Activated CD4-positive, alpha-beta T cell treated with anti-CD3 and anti-CD28 coated beads for 1 hour (primary cell): ENCODE data around the gene NTN1.

Experiments
- DNase-seq: peaks from one replicate; pipeline ENCODE4 v3.0.0-alpha.2; 2020

NTN1 gene

DNA sequence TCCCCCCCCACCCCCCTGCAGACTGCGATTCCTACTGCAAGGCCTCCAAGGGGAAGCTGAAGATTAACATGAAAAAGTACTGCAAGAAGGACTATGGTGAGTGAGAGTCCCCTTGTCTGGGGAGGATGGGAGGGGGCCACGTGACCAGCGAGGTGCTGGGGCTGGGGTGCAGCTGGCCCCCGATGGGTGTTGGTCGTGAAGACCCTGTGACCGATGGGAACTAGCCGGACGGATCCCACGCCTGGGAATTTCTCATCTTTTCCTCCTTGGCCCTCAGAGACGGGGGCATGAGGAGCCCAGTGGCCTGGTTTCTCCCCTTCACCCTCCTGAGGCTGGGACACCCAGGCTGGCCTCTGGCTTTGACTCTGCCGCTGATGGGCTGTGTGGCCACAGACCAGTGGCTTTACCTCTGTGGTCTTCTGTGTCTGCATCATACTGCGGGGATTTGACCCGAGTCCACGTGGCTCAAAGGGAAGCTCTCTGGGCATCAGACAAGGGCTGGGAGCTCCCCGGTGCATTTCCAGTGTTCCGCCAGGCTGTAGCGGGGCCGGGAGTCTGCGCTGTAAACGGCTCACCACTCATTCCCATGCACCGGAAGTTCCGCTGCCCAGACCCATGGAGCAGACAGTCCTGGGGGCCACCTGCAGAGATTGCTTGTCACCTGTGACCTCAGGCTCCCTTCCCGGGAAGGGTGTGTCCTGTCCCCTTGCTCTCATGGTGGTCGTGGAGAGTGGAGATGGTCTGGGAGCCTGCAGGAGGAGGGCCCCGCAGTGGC is 200.0 kb downstream of the NTN1 start:
- DNase-seq = no peak

DNA sequence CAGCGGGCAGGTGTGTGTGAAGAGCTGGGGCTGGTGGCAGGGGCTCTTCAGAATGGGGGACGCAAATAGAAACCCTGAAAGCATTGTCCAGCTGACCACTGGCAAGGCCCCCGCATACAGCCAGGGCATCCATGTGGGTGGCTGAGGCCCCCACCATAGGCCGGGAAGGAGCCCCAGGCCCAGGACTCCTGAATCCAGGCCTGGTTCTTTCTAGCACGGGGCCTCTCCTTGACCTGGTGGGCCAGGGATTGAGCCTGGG is 200.5 kb downstream of the NTN1 start:
- DNase-seq = no peak

DNA sequence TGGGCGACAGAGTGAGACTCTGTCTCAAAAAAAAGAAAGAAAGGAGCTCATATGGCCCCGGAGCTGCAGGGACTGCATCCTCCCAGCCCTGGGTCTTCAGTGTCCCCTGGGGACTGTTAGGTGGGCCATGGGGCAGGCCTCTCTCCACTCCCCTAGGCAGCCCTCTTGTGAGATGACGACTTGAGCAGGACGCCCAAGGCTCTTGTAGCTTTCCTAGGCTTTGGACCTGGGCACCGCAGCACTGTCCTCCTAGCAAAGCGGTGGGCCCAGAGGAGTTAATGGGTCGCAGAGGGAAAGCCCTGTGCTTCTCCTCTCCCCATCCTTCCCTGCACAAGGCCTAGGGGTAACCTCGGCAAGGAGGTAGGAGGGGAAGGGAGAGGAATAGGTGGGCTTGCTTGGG is 202.2 kb downstream of the NTN1 start:
- no peak for DNase-seq

DNA sequence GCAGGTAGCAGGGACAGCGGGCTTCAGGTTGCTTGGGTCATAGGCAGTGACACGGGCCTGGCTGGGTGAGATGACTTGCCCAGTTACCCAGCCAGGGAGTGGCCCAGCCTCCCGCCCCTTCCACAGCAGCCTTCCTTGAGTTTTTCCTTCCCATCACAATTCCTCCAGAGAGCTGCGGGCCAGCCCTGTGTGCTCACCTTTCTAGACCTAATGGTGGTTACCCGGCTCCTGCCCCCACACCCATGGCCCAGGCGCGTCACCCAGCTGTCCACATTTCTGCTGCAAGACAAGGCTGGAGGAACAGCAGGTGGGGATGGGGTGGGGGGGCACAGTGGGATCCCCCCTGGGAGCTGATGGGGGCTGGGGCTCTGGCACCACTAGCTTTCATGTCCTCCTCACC is 203.2 kb downstream of the NTN1 start:
- DNase-seq = no peak

DNA sequence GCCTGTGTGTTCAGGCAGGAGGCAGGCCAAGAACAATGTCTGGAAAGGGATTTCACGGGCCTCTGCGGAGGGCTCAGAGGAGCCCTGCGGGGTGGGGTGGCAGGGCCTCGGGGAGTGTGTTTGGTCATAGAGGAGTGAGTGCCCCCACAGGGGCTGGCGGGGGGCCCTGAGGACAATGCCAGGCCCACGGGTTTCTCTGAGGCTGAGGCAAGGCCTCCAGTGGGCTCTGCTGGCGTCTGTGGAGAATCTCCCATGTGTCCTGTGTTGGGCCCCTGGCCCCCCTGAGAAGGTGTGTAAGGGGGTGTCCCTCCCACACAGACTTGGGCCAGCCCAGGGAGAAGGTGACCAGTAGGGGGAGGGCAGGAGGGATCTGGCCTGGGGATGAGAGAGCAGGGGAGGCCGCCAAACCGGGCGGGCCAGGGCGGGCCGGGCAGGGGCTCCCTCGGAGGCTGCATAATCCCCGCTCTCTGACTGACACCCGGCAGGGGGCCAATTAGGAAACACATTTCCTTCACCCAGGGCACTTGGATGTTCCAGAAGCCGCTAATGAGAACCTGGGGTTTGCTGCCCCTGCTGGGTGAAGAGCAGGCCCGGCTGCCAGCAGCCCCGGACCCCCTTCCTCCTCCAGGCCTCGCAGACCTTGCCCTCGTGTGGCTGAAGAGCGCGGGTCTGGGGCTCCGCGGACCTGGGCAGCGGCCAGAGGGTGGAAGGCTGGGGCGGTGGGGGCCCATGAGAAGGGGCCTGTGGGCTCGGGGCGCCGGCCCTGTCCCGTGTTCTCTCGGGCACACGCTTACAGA is 204.2 kb downstream of the NTN1 start:
- DNase-seq = no peak

DNA sequence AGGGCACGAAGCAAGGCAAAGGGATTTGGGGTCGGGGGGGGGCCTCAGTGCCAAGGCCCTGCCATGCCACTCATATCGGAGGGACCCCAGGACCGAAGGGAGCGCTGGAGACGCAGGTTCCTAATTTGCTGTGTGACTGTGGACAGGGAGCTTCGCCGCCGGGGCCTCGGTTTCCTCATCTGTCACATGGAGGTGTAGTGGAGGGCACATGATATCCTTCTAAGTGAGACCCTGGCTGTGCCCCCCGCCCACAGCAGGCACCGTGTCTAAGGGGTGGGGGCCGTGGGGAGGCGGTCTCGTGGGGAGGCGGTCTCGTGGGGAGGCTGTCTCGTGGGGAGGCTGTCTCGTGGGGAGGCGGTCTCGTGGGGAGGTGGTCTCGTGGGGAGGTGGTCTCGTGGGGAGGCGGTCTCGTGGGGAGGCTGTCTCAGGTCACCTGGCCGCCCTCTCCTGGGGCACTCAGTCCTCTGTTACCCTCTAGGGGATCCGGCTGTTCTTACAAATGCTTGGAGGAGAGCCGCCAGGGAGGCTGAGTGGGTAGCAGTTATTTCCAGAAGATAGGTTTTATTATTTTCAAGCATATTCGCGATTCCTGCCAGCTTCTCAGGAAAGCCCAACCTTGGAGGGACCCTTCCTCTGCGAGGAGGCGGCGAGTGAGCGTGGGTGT is 205.0 kb downstream of the NTN1 start:
- DNase-seq = no peak

DNA sequence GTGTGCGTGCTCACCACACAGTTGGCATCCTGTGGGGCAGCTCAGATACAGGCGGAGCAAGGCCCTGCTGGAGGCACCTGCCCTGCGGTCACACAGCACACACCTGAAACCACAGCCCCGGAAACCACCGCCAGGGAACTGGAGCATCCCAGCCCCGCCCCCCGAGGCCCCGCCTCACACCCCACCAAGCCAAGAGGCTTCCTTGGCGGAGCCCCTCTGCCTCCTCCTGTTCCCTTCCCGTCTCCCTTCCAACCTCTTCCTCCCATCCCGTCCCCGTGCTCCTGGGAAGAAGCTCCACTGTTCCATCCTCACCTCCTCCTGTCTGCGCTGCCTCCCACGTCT is 205.5 kb downstream of the NTN1 start:
- no peak for DNase-seq

DNA sequence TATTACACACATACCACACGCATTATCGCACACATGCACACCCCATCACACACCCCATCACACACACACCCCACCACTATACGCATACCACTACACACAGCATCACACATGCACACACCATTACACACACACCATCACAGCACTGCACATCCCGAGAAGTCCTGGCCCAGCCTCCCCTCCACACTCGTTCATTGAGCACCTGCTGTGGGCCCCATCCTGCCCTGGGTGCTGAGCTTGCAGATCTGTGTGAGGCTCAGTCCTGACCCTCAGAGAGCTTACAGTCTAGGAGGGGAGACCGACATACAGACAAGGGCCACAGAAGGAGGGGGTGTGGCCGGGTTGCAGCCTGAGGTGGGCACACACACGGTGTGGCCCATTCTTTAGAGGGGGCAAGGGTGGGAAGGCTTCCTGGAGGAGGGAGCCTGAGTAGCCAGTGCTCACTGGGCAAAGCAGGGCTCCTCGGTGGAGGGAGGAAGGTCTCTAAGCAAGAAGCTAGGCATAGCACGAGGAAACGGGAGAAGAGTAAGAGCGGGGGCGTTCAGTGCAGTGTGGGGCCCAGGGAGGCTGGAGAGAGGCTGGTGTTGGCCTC is 206.6 kb downstream of the NTN1 start:
- DNase-seq = no peak

DNA sequence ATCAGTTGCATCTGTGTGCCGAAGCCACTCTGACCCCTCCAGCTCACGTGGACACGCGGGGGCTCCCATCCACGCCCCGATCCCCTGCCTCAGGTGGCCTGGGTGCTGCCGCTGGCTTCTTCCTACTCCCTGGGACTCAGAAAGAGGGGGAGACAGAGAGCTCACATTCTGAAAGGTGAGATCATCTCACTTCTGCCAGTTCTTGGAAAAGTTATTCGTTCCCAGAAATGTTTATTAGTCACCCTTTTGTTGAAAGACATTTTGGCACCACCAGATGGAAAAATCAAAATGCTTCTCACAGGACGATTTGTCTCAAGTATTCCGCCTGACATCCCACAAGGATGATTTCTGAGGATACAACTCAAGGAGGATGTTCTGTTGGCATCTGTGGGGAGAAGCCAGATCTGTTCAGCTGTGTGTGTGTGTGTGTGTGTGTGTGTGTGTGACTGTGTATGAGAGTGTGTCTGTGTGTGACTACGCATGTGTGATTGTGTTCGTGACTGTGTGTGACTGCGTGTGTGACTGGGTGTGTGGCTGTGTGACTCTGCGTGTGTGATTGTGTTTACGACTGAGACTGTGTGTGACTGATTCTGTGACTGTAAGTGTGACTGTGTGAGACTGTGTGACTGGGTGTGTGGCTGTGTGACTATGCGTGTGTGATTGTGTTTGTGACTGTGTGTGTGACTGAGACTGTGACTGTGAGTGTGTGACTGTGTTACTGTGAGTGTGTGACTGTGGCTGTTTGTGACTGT is 207.3 kb downstream of the NTN1 start:
- DNase-seq = no peak

DNA sequence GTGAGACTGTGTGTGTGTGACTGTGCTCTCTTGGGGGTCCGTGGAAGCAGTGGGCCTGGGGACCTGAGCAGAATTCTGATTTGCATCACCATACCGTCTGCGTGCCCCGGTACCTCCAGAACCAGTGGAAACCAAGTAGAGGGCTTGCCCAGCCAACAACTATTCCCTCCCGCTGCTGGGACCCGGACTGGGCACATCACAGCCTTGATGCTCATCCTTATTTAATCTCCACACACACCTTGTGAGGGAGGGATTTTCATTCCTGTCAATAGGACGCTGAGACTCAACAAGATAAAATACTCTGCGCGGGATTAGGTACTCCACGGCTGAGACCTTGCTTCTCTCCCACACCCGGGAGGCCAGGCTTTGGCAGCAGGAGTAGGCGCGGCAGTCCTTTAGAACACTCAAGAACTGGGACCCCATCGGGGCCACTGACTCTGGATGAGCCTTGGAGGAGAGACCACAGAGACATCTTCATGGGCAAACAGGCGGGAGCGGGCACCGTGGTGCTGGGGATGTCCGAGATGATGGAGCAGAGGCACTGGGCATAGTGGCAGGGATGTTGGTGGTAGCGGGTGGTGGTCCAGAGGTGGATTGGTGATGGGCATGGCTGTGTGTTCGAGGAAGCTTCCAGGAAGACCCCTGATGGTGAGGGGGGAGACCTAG is 208.0 kb downstream of the NTN1 start:
- DNase-seq = no peak

DNA sequence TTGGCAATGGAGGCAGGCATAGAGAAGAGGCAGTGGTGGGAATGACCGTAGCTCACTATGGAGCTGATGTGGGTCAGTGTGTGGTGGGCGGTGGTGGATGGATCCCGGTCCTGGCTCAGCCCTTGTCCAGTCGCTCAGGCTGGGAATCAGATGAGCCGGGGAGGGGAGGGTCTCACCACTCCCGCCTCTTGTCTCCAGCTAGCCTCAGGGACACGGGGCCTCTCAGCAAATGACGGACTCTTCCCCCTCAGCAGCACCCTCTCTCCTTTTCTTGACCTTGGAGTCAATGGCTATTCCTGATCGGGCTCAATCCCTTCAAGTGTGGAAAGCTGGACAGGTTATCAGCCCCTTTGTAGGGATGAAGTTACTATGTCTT is 208.5 kb downstream of the NTN1 start:
- no peak for DNase-seq

DNA sequence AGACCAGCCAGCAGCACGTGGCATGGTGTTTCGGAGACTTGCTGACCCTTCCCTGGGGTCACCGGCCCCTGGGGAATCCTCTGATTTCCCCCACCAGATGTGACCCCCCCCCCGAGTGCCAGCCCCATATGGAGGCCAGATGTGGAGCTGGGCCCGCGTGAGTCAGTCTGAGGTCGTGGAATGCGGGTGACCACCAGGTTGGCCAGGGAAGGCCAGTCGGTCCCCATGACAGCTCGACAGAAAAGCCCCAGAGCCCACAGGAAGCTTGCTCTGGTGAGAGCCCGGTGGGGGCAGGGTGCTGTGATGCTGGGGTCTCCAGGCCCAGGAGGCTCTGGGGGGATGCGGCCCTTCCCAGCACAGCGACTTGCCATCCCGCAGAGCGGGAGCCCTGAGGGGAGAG is 209.0 kb downstream of the NTN1 start:
- DNase-seq = no peak

DNA sequence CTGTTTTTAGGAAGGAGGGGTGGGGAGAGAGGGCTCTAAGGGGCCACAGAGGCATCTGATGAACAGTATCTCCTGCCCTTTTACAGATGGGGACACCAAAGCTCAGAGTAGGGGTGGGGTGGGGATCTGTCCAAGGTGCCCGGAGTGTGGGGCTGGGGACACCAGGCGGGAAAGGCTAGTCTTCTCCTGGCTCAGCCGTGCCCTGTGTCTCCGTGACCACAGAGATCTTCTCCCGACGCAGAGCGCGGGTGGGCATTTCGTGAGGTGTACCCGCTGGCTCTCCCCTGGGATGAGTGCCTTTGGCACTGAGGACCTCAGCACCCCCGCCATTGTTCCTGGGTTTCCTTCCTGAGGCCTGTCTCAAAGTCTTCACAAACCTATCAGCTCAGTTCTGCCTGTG is 209.6 kb downstream of the NTN1 start:
- DNase-seq = no peak

DNA sequence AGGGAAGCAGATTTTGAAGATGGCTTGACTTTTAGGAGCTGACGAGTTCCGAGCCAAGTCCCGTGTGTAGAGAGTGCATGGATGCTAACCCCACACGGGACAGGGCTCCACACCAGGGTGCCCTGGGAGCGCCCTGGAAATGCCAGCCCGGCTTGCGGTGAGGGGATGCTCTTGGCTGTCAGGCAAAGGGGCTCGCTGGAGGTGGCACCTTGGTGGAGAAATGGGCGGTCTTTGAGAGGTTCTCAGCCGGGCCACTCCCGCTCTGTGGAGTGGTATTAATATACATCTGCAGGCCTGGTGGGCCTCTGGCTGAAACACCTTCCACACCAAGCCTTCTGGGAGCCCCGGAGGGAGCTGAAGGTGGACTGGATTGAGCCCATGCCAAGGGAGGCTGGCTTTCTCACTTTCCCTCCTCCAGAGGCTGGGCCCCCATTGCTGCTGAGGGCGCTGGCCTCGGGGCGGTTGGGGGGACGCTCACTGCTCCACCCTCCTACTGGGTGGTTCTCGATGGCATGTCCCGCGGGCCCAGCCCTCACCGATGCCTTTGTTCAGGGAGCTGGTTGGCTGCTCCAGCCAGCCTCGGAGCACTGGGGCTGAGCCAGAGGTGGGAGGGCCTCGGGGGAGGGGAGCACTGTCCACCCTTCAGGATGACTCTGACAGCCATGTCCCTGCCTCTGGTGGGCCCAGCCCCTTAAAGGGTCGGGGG is 210.3 kb downstream of the NTN1 start:
- no peak for DNase-seq

DNA sequence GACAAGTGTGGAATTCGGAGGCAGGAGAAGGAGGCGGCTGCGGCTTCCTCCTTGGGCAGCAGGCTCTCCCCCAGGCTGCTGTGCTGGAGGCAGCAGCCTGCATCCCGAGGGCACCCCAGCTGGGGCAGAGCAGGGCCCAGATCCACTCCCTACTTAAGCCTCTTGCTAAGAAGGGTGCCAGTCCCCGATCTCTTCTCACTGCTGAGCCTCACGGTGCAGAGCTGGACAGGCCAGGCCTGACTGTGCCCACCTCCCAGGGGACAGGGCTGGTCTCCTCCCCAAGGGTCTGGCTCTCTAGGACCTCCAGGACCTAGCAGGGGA is 210.8 kb downstream of the NTN1 start:
- no peak for DNase-seq

DNA sequence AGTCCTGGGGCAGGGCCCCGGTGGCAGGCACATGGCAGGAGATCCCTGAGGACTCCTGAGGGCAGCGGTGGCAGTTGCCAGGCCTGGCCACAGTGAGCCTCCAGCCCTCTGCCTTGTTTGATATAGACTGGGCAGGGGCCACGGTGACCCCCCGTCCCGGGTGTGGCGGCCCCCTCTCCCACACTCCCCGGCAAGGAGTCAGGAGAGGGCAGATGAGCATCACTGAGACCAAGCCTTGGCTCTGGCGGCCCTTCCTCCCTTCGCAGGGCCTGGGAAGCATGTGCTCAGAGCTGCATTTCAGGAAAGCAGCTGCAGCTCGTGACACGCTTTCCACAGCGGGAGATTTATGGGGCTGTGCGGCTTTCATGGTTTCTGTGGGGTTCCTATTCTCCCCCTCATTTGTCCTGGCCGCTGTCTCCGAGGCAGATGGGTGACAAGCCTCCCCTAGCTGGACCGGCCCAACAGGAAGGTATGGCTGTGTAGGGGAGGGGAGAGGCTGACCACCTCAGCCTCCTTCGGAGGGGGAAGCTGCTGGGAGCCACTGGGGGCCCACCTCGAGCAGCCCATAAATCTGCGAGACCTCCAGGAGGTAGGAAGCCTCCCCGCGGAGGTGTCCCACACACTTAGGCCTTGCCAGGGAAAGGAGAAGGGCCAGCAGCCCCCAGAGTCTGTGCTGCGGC is 211.4 kb downstream of the NTN1 start:
- no peak for DNase-seq

DNA sequence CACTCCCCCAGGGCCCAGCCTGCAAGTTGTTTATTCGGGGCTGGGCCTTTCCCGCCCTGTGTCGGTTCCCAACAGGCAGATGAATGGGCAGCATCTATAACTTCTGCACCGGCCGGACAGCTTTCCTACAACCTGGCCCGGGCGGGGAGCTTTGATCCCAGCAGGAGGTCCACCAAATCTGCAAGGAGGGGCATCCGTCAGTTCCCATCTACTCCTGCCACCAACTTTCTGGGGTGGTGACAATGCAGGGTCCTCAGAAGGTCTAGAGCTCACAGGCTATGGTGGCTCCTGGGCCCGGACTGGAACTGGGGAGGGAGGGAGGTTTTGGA is 211.9 kb downstream of the NTN1 start:
- DNase-seq = no peak

DNA sequence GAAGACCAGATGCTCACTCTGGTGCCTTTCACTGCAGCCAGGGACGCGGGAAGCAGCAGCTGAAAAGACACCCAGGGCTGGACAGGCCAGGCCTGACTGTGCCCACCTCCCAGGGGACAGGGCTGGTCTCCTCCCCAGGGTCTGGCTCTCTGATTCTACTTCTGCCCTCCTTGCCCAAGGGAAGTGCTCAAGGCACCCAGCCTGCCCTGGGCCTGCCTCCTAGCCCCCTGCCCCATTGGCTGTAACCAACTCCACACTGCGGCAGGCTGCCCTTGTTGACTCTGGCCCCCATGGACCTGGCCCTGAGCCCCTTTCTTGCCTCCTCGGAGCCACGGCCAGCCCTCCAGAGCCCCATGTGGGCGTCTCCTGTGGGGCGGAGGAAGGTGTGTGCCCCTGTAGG is 212.5 kb downstream of the NTN1 start:
- no peak for DNase-seq

DNA sequence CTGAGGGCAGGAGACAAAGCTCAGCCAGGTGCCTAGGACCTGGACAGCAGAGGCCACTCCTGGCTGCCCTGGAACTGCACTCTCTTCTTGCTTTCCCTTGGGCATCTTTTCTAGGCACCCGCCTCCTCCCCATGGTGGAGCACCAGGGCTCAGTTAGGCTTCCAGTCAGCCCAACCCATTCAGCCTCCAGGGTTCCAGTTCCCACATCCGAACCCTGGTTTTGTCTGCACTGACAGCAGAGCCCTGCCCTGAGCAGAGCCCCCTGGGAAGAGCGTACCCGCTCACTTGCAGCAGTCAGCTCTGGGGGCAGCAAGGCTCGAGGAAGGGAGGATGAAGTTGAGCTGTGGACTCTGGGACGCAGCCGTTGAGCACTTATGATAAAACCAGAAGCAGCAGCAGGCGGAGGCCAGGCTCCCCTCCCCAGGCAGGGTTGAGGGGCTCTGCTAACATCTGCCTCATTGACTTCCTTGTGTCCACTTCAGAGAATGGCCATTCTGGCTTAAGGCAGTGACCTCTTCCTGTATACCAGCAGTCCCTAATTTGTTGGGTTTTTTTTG is 213.2 kb downstream of the NTN1 start:
- DNase-seq = no peak

DNA sequence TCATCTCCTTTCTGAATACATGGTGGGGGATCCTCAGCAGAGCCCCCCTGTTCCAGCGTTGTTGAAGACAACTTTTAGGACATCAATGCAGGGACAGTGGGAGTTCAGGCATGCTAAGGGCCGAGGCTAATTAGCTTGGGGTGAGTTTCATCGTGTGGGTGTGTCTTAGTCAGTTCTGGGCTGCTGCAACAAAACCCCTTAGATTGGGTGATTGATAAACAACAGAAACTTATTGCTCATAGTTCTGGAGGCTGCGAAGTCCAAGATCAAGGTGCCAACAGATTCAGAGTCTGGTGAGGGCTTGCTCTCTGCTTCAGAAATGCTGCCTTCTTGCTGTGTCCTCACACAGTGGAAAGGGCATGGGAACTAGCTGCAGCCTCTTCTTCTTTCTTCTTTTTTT is 214.0 kb downstream of the NTN1 start:
- DNase-seq = no peak

DNA sequence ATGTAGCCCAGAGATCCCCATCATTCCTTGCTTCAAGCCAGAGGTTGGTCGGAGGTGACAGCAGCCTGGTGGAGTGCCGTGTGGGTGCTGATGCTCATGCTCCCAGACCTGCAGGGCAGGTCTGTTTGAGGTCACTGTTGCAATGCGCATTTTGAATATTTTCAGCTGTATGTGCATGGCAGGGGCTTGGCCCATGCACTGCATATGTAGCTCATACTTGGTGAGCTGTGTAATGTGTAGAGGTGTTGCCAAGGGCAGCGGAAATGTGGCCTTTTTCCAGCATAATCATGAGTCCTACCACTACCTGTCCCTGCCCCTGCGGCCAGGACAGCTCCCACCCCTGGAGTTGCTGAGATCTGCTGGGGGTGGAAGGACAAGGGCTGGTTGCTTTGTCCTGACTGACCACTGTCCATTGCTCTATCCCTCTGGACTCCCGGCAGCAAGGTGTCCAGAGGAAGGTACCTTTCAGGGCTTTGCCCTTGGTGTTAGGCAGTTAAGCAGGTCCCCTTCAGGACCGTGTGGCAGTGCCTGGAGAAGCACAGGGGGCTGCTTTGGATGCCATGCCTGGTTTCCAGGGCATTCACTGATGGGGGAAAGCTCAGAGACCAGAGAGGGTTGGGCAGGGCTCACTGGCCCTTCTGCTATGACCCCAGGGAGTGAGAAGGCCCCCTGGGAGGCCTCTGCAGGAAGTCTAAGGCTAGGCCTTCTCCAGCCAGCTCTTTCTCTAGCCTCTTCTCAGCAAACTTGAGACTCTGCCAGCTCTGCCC is 215.2 kb downstream of the NTN1 start:
- DNase-seq = no peak
